ENCODE results near the gene KIF21A. TPM values are rescaled to one million over a fixed set of nuclear protein-coding genes. Genes with fewer than 3 reads are reported as not detected.

Gene KIF21A
- total and polyA plus RNA-seq, 2 donors (not counting 1 experiment from before 2014, with no cell fraction given): 2.5 to 5.9 TPM

DNA sequence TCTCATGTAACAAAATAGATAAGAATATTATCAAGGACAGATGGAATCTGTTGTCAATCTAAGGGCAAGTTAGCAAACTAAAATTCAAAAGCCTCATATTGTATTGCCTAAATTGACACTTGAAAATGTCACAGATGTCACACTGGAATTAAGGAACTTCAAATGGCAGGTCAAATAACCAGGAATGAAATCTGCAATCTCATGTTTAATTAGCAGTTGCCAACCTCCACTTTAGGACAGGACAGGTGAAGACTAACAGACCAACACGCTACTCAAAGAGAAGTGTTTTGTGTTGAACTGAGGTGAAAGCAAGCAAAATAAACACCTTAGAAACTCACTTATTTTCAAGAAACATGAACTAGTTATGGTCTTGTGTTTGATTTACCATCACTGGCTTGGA lies 11.1 kb downstream of the KIF21A start:
- DNase-seq (ENCODE audit: low read depth in 2 of 2): no peak
- no peaks in the 10 kb centered on the region for H3K27me3 ChIP-seq (ENCODE audit: control insufficient read depth, insufficient read depth, low read length)
- H4K20me1 ChIP-seq (ENCODE audit: control insufficient read depth, extremely low read depth, insufficient read depth, low read length): no peaks in the 10 kb centered on the region
- H3K79me2 ChIP-seq (ENCODE audit: control insufficient read depth, insufficient read depth, low read length): no peaks in the 10 kb centered on the region
- no peaks in the 10 kb centered on the region for H3K9me3 ChIP-seq (ENCODE audit: control insufficient read depth, insufficient read depth, low read depth, low read length)
- no peak for TF ChIP-seq CTCF (conservative IDR thresholded peaks at IDR 0.05 in 1 of 2, IDR thresholded peaks at IDR 0.05 in 1 of 2; ENCODE audit: low read depth in 1 of 2, low read length in 2 of 2)
- TF ChIP-seq EZH2 (IDR thresholded peaks at IDR 0.05; ENCODE audit: low read length, missing control alignments): no peak
- no peaks in the 10 kb centered on the region for H3K4me1 ChIP-seq (ENCODE audit: control insufficient read depth, extremely low read depth, insufficient read depth, low read length)
- H3K27ac ChIP-seq (ENCODE audit: insufficient read depth, low read length): no peak overlapping the region
- H3K4me3 ChIP-seq (replicated peaks in 1 of 4; ENCODE audit: control extremely low read depth in 1 of 4, insufficient read depth in 1 of 4, low read depth in 3 of 4, low read length in 4 of 4): no peak overlapping the region
- H3K4me2 ChIP-seq (ENCODE audit: extremely low read depth, insufficient read depth, low read length): no peak overlapping the region
- H2AFZ ChIP-seq (ENCODE audit: low read length): no peak overlapping the region
- H3K36me3 ChIP-seq (ENCODE audit: control insufficient read depth, insufficient read depth, low read length): no peaks in the 10 kb centered on the region
- H3K9ac ChIP-seq (ENCODE audit: insufficient read depth, low read length): no peak overlapping the region

- H3K4me2 ChIP-seq (ENCODE audit: extremely low read depth, insufficient read depth, low read length): no peak overlapping the region
- H3K36me3 ChIP-seq (ENCODE audit: control insufficient read depth, insufficient read depth, low read length): no peaks in the 10 kb centered on the region
- no peaks in the 10 kb centered on the region for H3K9me3 ChIP-seq (ENCODE audit: control insufficient read depth, insufficient read depth, low read depth, low read length)
- H2AFZ ChIP-seq (ENCODE audit: low read length): no peak overlapping the region
- H3K4me1 ChIP-seq (ENCODE audit: control insufficient read depth, extremely low read depth, insufficient read depth, low read length): no peaks in the 10 kb centered on the region
- DNase-seq (ENCODE audit: low read depth in 2 of 2): no peak
- no peaks in the 10 kb centered on the region for H4K20me1 ChIP-seq (ENCODE audit: control insufficient read depth, extremely low read depth, insufficient read depth, low read length)
- TF ChIP-seq CTCF (conservative IDR thresholded peaks at IDR 0.05 in 1 of 2, IDR thresholded peaks at IDR 0.05 in 1 of 2; ENCODE audit: low read depth in 1 of 2, low read length in 2 of 2) (no peak), EZH2 (IDR thresholded peaks at IDR 0.05; ENCODE audit: low read length, missing control alignments) (no peak)
- no peak overlapping the region for H3K4me3 ChIP-seq (replicated peaks in 1 of 4; ENCODE audit: control extremely low read depth in 1 of 4, insufficient read depth in 1 of 4, low read depth in 3 of 4, low read length in 4 of 4)
- H3K27me3 ChIP-seq (ENCODE audit: control insufficient read depth, insufficient read depth, low read length): no peaks in the 10 kb centered on the region
- H3K79me2 ChIP-seq (ENCODE audit: control insufficient read depth, insufficient read depth, low read length): no peaks in the 10 kb centered on the region
- no peak overlapping the region for H3K27ac ChIP-seq (ENCODE audit: insufficient read depth, low read length)
- H3K9ac ChIP-seq (ENCODE audit: insufficient read depth, low read length): no peak overlapping the region
These were observed 11.7 kb downstream of the KIF21A start for GRCh38 chr12:39431002-39431796.

GRCh38 chr12:39429809-39430208 lies 13.1 kb downstream of the KIF21A start:
- no peaks in the 10 kb centered on the region for H3K4me1 ChIP-seq (ENCODE audit: control insufficient read depth, extremely low read depth, insufficient read depth, low read length)
- H3K4me3 ChIP-seq (replicated peaks in 1 of 4; ENCODE audit: control extremely low read depth in 1 of 4, insufficient read depth in 1 of 4, low read depth in 3 of 4, low read length in 4 of 4): no peak overlapping the region
- no peak for DNase-seq (ENCODE audit: low read depth in 2 of 2)
- H2AFZ ChIP-seq (ENCODE audit: low read length): no peak overlapping the region
- no peak overlapping the region for H3K4me2 ChIP-seq (ENCODE audit: extremely low read depth, insufficient read depth, low read length)
- H4K20me1 ChIP-seq (ENCODE audit: control insufficient read depth, extremely low read depth, insufficient read depth, low read length): no peaks in the 10 kb centered on the region
- no peaks in the 10 kb centered on the region for H3K27me3 ChIP-seq (ENCODE audit: control insufficient read depth, insufficient read depth, low read length)
- H3K79me2 ChIP-seq (ENCODE audit: control insufficient read depth, insufficient read depth, low read length): no peaks in the 10 kb centered on the region
- no peaks in the 10 kb centered on the region for H3K36me3 ChIP-seq (ENCODE audit: control insufficient read depth, insufficient read depth, low read length)
- H3K9ac ChIP-seq (ENCODE audit: insufficient read depth, low read length): no peak overlapping the region
- H3K9me3 ChIP-seq (ENCODE audit: control insufficient read depth, insufficient read depth, low read depth, low read length): no peaks in the 10 kb centered on the region
- no peak for TF ChIP-seq CTCF (conservative IDR thresholded peaks at IDR 0.05 in 1 of 2, IDR thresholded peaks at IDR 0.05 in 1 of 2; ENCODE audit: low read depth in 1 of 2, low read length in 2 of 2)
- no peak for TF ChIP-seq EZH2 (IDR thresholded peaks at IDR 0.05; ENCODE audit: low read length, missing control alignments)
- no peak overlapping the region for H3K27ac ChIP-seq (ENCODE audit: insufficient read depth, low read length)
